Left lobe of liver (tissue), 2 donors: ENCODE results near the gene TEKTIP1. TPM values are rescaled to one million over a fixed set of nuclear protein-coding genes. Genes with fewer than 3 reads are reported as not detected.
A peak's percentile ranks its signal among the peaks of the same experiment; 100 is the strongest.

Experiments
- ATAC-seq: fragments of 200-7000 bp; cut with Tn5 transposase; one replicate; pipeline ENCODE4 v1.9.1; 2020; ENCODE audit warnings: mild to moderate bottlenecking, moderate library complexity
- DNase-seq: peaks from one replicate; pipeline ENCODE4 v3.0.0-alpha.2; 2020; ENCODE audit warnings: low spot score
- total RNA-seq: library from RNA; stranded (reverse); gene quantifications from one replicate; pipeline ENCODE4 v1.2.1, GENCODE V29; 2021
- donor health status: DM: no; HTN: no; CAD: no; lungs with moderate emphysema.
- donor health status: DM: no; HTN: yes; CAD: no.

TEKTIP1 gene
- 1.9 TPM for total RNA-seq

GRCh38 chr19:3538965-3539755 lies at the start of gene TEKTIP1:
Gene TEKTIP1 (plus strand): TSS chr19:3539174. CDS start chr19:3539178, 4 bp downstream.
- ATAC-seq (no peak), DNase-seq (no peak)

GRCh38 chr19:3491396-3492119 lies 47.4 kb upstream of the TEKTIP1 start:
- DNase-seq (no peak), ATAC-seq (no peak)

GRCh38 chr19:3492131-3492839 lies 46.7 kb upstream of the TEKTIP1 start:
- no peak for ATAC-seq
- DNase-seq: no peak

- DNase-seq (no peak), ATAC-seq (no peak)
Measured at GRCh38 chr19:3492919-3493318, 46.1 kb upstream of the TEKTIP1 start.

- ATAC-seq (no peak), DNase-seq (no peak)
Measured at GRCh38 chr19:3493651-3494050, 45.3 kb upstream of the TEKTIP1 start.

GRCh38 chr19:3494051-3494450 lies 44.9 kb upstream of the TEKTIP1 start:
- ATAC-seq (peak; percentile 59), DNase-seq (no peak)

GRCh38 chr19:3494559-3494958 lies 44.4 kb upstream of the TEKTIP1 start:
- DNase-seq (no peak), ATAC-seq (no peak)

GRCh38 chr19:3496392-3497273 lies 42.3 kb upstream of the TEKTIP1 start:
- DNase-seq: no peak
- ATAC-seq: no peak

- DNase-seq: no peak
Measured at GRCh38 chr19:3497757-3498520, 41.0 kb upstream of the TEKTIP1 start.

GRCh38 chr19:3499738-3500428 lies 39.1 kb upstream of the TEKTIP1 start:
- ATAC-seq (peak; percentile 20), DNase-seq (no peak)

More at GRCh38 chr19:3497757-3498520, 41.0 kb upstream of the TEKTIP1 start:
- no peak for ATAC-seq

- peak; percentile 96 for DNase-seq
- ATAC-seq: peak; percentile 93
Measured at GRCh38 chr19:3500429-3501101, 38.4 kb upstream of the TEKTIP1 start, which contains the start of gene DOHH. Gene DOHH (minus strand): TSS chr19:3500674. CDS start chr19:3496814, 3,860 bp downstream.

GRCh38 chr19:3501780-3502179 lies 37.2 kb upstream of the TEKTIP1 start:
- no peak for DNase-seq
- no peak for ATAC-seq

- no peak for DNase-seq
- ATAC-seq: no peak
Measured at GRCh38 chr19:3503036-3503572, 35.9 kb upstream of the TEKTIP1 start.

GRCh38 chr19:3504735-3505134 lies 34.2 kb upstream of the TEKTIP1 start:
- ATAC-seq (no peak), DNase-seq (no peak)

- DNase-seq: peak; percentile 100
- ATAC-seq: peak; percentile 84
Measured at GRCh38 chr19:3505598-3506383, 33.2 kb upstream of the TEKTIP1 start, which contains the start of gene FZR1. Gene FZR1 (plus strand): TSS chr19:3506311. CDS start chr19:3522990, 16,679 bp downstream.

GRCh38 chr19:3506384-3507340 lies 32.3 kb upstream of the TEKTIP1 start:
- ATAC-seq (peak; percentile 6), DNase-seq (peak; percentile 65)
